OCI-LY7 (cell line): Measurements from ENCODE around the gene SORCS1. TPM values are rescaled to one million over a fixed set of nuclear protein-coding genes. Genes with fewer than 3 reads are reported as not detected.

ENCODE experiments used
- BruUV-seq: library from RNA; stranded (reverse); fragments of 400-500 nt; replicated peaks from 2 replicates; lab custom pipeline; 2021; lab: Mats Ljungman, UMichigan
- CTCF ChIA-PET: fragments of 300-600 bp; sonication (Branson Sonifier 250); formaldehyde crosslinking; loops from one replicate; lab custom pipeline; 2022; ENCODE audit warnings: antibody characterized with exemption; ENCODE audit not compliant: unreplicated experiment; lab: Charles Lee
- POLR2A ChIA-PET: fragments of 300-600 bp; sonication (Branson Sonifier 250); formaldehyde crosslinking; loops from one replicate; lab custom pipeline; 2022; ENCODE audit warnings: antibody characterized with exemption; lab: Charles Lee
- DNase-seq: peaks from one replicate; pipeline ENCODE4 v3.0.0-alpha.2; 2015; ENCODE audit warnings: low spot score
- H2AFZ ChIP-seq: fragments of 200-600 bp; sonication (generic), shearing (Covaris generic); 2 replicates; pipeline ENCODE4 v1.6.1; 2014; ENCODE audit warnings: mild to moderate bottlenecking, antibody characterized with exemption, low read length, moderate library complexity
- H3K27ac ChIP-seq: fragments of 200-600 bp; sonication (generic); 2 replicates; pipeline ENCODE4 v1.5.1; 2014; ENCODE audit warnings: mixed run types, low read depth, mild to moderate bottlenecking, moderate library complexity, low read length, inconsistent platforms; ENCODE audit not compliant: poor library complexity, severe bottlenecking
- H3K36me3 ChIP-seq: fragments of 200-600 bp; sonication (generic); 2 replicates; pipeline ENCODE4 v1.6.1; 2014; ENCODE audit warnings: mild to moderate bottlenecking, antibody characterized with exemption, low read length, moderate library complexity, mixed read lengths; ENCODE audit not compliant: insufficient read depth
- H3K4me1 ChIP-seq: fragments of 200-600 bp; sonication (generic); 2 replicates; pipeline ENCODE4 v1.5.1; 2014; ENCODE audit warnings: mild to moderate bottlenecking, low read length; ENCODE audit not compliant: insufficient read depth, poor library complexity, severe bottlenecking
- H3K4me2 ChIP-seq: fragments of 200-600 bp; sonication (generic); 2 replicates; pipeline ENCODE4 v1.6.1; 2014; ENCODE audit warnings: mild to moderate bottlenecking, low read length
- H3K4me3 ChIP-seq: fragments of 200-600 bp; sonication (generic); 2 replicates; pipeline ENCODE4 v1.5.1; 2014; ENCODE audit warnings: mild to moderate bottlenecking, low read depth, low read length; ENCODE audit not compliant: poor library complexity, severe bottlenecking
- H3K79me2 ChIP-seq: fragments of 200-600 bp; sonication (generic); 2 replicates; pipeline ENCODE4 v1.6.1; 2016; ENCODE audit warnings: low read depth, mild to moderate bottlenecking, low read length, moderate library complexity, mixed read lengths; ENCODE audit not compliant: insufficient read depth
- H3K9me2 ChIP-seq: fragments of 200-600 bp; sonication (generic); 2 replicates; pipeline ENCODE4 v1.6.1; 2016; ENCODE audit warnings: mild to moderate bottlenecking, low read length, mixed read lengths; ENCODE audit not compliant: insufficient read depth
- H3K9me3 ChIP-seq: fragments of 200-600 bp; sonication (generic); 2 replicates; pipeline ENCODE4 v1.6.1; 2014; ENCODE audit warnings: mild to moderate bottlenecking, mixed run types, low read length, mixed read lengths
- H4K20me1 ChIP-seq: fragments of 200-600 bp; sonication (generic); 2 replicates; pipeline ENCODE4 v1.6.1; 2014; ENCODE audit warnings: mild to moderate bottlenecking, antibody characterized with exemption, low read length, moderate library complexity, mixed read lengths; ENCODE audit not compliant: insufficient read depth
- EZH2phosphoT487 ChIP-seq: fragments of 200-600 bp; sonication (generic); IDR thresholded peaks from 2 replicates; pipeline ENCODE4 v1.6.1; 2018; ENCODE audit warnings: low read depth, borderline replicate concordance, mild to moderate bottlenecking, mixed run types, antibody characterized with exemption, low read length, moderate library complexity, mixed read lengths
- intact Hi-C: fragments of 100-400 bp; cut with micrococcal nuclease; formaldehyde crosslinking; loops from one replicate; pipeline ENCODE4 v1.10.0; 2022; ENCODE audit not compliant: unreplicated experiment
- total RNA-seq, 2 experiments: library from RNA; depleted of rRNA in 1 of 2; stranded (reverse); fragments of >200 nt in 1 of 2; shearing (Covaris generic) in 1 of 2; gene quantifications; 2 replicates each; pipeline ENCODE4 v1.2.3, GENCODE V29; 2014 to 2022
- TF ChIP-seq, protein P1 (sequence below): fragments of 200-600 bp; sonication (generic); conservative IDR thresholded peaks from 2 replicates; pipeline ENCODE4 v1.5.1; 2014; ENCODE audit warnings: mild to moderate bottlenecking, antibody characterized with exemption, low read length, moderate library complexity, mixed read lengths

The SORCS1 gene
- total RNA-seq, 2 experiments from 2014 or later: not detected

DNA sequence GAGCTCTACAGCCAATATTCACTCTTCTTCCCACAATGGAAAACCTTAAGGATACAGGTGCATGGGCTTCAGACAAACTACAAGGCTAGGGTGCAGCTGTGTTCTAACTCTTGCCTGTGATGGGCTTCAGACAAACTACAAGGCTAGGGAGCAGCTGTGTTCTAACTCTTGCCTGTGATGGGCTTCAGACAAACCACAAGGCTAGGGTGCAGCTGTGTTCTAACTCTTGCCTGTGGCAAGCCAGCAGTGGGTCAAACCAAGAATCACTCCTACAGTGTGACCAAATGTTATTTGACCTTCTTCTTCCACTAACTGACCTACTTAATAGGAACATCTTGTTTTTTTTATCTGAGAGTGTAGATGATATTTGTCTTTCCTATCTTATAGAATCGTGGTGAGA, 7.4 kb downstream of the SORCS1 start:
- Histone ChIP-seq H3K79me2 (no peaks in the 10 kb centered on the region), H3K4me3 (no peak overlapping the region), H3K36me3 (no peaks in the 10 kb centered on the region), H4K20me1 (no peaks in the 10 kb centered on the region), H3K27ac (no peak overlapping the region), H3K9me3 (no peaks in the 10 kb centered on the region), H3K9me2 (no peaks in the 10 kb centered on the region), H3K4me1 (no peaks in the 10 kb centered on the region), H2AFZ (no peak overlapping the region), H3K4me2 (no peak overlapping the region)
- no TSS peak for BruUV-seq
- POLR2A ChIA-PET: interaction anchor here (0.6 kb wide), 1 partner anchor 11 kb away, joined by 4 read pairs; no protein-coding TSS in a partner anchor
- DNase-seq: no peak
- CTCF ChIA-PET: no interaction called here
- TF ChIP-seq, protein P1, sequence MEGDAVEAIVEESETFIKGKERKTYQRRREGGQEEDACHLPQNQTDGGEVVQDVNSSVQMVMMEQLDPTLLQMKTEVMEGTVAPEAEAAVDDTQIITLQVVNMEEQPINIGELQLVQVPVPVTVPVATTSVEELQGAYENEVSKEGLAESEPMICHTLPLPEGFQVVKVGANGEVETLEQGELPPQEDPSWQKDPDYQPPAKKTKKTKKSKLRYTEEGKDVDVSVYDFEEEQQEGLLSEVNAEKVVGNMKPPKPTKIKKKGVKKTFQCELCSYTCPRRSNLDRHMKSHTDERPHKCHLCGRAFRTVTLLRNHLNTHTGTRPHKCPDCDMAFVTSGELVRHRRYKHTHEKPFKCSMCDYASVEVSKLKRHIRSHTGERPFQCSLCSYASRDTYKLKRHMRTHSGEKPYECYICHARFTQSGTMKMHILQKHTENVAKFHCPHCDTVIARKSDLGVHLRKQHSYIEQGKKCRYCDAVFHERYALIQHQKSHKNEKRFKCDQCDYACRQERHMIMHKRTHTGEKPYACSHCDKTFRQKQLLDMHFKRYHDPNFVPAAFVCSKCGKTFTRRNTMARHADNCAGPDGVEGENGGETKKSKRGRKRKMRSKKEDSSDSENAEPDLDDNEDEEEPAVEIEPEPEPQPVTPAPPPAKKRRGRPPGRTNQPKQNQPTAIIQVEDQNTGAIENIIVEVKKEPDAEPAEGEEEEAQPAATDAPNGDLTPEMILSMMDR: no peak
- TF ChIP-seq EZH2phosphoT487: no peak
- intact Hi-C loops: no loop called here

DNA sequence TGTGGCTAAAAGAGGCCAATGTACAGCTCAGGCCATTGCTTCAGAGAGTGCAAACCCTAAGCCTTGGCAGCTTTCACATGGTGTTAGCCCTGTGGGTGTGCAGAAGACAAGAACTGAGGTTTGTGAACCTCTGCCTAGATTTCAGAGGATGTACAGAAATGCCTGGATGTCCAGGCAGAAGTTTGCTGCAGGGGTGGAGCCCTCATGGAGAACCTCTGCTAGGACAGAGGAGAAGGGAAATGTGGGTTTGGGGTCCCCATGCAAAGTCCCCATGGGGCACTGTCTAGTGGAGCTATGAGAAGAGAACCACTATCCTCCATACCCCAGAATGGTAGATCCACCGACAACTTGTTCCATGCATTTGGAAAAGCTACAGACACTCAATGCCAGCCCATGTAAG, 12.4 kb downstream of the SORCS1 start:
- Histone ChIP-seq H3K9me3 (no peaks in the 10 kb centered on the region), H3K36me3 (no peaks in the 10 kb centered on the region), H3K4me1 (no peaks in the 10 kb centered on the region), H4K20me1 (no peaks in the 10 kb centered on the region), H2AFZ (no peak overlapping the region), H3K4me2 (no peak overlapping the region), H3K4me3 (no peak overlapping the region), H3K9me2 (no peaks in the 10 kb centered on the region), H3K27ac (no peak overlapping the region), H3K79me2 (no peaks in the 10 kb centered on the region)
- ChIA-PET CTCF (no interaction called here), POLR2A (no interaction called here)
- no peak for DNase-seq
- TF ChIP-seq, protein P1: no peak
- TF ChIP-seq EZH2phosphoT487: no peak
- no TSS peak for BruUV-seq
- intact Hi-C loops: no loop called here

DNA sequence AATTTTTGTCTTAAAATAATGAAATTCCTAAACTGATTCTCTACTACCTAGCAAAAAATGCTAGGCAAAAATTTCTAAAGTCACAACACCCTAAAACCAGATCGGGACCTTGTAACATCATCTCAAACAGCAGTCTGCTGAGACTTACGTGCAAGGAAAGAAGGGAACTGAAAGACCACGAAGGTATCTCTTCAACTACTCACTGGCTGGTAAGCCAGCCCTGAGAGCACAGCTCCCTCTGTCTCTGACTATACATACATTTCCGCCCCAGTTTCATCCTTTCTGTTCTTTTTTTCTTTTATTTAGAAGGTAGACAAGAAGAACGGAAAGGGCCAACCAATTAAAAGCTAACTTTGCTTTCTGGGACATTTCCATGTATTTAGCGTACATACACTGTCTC, 15.6 kb downstream of the SORCS1 start:
- BruUV-seq: no TSS peak
- Histone ChIP-seq H3K79me2 (no peaks in the 10 kb centered on the region), H3K4me2 (no peak overlapping the region), H4K20me1 (no peaks in the 10 kb centered on the region), H3K9me3 (no peaks in the 10 kb centered on the region), H3K9me2 (no peaks in the 10 kb centered on the region), H2AFZ (no peak overlapping the region), H3K27ac (no peak overlapping the region), H3K4me3 (no peak overlapping the region), H3K4me1 (no peaks in the 10 kb centered on the region), H3K36me3 (no peaks in the 10 kb centered on the region)
- CTCF ChIA-PET: no interaction called here
- intact Hi-C loops: no loop called here
- DNase-seq: no peak
- TF ChIP-seq, protein P1: no peak
- TF ChIP-seq EZH2phosphoT487: no peak
- POLR2A ChIA-PET: no interaction called here
